Dermis lymphatic vessel endothelial cell (primary cell): ENCODE measurements around the gene TUBB4A. TPM values are rescaled to one million over a fixed set of nuclear protein-coding genes. Genes with fewer than 3 reads are reported as not detected.

Experiments
- total RNA-seq: library from RNA; depleted of rRNA; stranded (reverse); fragments of >200 nt; gene quantifications from 2 replicates; pipeline ENCODE4 v1.2.1, GENCODE V29; 2014

TUBB4A gene
- not detected in 2 replicates for total RNA-seq

DNA sequence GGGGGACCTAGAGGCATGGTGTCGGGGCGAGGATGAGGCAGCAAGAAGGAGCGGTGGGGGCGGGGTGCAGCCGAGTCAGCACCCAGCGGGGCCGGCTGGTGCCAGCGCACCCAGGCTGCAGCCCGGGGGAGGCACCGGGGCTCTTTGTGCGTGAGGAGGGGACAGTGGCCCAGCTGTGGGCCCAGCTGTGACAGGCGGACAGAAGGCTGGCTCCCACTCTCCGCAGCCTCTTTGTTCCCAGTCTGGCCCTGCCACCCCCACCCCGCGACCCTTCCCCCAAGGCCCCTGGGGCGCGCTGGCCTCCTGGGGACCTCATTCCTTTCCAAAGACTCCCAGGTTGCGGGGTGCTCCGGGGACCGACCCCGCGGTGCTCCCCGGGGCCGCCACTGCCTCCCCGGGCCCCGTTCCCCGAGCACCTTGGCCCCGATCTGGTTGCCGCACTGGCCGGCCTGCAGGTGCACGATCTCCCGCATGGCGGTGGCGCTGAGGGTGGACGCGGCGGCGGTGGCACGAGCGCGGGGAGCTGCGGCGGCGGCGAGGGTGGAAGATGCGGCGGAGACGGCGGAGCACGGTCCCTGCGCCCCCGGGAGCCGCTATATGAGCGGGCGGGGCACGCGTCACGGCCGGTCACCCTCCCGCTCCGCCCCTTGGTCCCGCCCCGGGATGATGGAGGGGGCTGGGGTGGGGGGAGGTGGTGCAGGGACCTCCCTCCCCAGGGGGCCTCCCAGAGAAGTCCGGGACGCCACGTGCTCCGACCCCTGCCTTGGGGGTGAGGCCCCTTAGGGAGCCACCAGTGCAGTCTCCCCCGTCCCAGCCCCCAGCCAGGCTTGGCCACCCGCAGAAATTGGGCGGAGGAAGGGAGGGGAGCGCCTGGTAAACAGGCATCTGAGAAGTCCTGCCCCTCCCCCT, at the start of gene TUBB4A:
Gene TUBB4A, minus strand, starts transcription at position 570 of the 909 bp plus-strand sequence. Its CDS starts 97 bp downstream, at position 473.

DNA sequence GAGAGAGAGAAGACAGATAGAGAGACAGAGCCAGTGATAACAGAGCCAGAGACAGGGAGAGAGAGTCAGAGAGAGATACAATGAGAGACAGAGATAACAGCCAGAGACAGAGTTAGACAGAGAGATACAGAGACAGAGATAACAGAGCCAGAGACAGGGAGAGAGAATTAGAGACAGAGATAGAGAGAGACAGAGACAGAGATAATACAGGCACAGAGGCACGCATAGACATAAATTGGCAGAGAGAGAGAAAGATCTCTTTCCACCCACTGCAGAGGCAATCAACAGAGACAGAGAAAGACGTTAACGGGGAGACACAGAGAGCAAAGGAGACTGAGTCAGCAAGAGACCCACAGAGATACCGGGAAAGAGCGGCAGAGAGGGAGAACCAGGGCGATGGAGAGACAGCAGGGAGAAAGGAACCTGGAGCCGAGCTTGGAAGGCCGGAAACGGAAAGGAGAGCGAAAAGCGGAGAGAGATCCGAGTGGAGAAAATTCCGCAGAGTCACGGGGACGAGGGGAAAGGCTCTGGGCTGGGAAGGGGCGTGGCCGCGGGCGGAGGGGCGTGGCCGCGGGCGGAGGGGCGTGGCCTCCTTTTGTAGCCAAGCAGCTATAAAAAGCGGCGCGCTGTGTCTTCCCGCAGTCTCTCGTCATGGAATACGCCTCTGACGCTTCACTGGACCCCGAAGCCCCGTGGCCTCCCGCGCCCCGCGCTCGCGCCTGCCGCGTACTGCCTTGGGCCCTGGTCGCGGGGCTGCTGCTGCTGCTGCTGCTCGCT, 28.5 kb upstream of the TUBB4A start, which contains the start of gene TNFSF9:
Gene TNFSF9, plus strand, starts transcription at position 641 of the 777 bp plus-strand sequence. Its CDS starts 11 bp downstream, at position 652.

DNA sequence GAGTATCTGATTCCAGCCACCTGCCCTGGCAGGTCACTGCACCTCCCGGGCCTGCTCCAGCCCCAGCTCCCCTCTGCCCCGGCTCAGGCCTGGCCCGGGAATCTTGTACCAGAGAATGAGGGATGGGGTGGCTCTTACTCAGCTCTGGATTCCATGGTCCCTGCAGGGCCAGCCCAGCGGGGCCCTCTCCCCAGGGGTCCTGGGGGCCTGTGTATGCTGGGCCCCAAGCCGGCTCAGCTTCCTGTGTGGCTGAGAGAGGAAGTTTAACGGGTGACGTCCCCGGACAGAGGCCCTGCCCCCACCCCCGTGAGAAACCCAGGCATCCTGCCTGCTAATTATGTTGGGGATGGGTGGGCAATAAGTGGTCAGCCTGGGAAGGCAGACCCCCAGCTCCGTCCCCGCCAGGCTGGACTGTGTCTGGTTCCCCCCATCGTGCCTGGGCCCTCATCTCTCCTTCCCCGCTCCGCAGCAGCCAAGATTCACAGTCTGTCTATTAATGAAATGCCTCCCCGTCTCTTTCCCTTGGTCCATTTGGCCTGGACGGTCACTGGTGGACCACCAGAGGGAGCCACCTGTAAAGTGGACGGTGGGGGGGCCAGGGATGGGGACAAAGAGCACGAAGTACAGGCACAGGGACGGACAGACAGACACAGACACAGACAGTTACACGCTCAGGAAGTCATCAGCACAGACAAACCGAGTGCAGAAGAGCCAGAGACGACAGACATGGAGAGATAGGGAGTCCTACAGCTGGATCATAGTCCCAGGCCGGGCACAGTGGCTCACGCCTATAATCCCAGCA, 20.4 kb downstream of the TUBB4A start, which contains the start of gene DENND1C:
Gene DENND1C, minus strand, starts transcription at position 247 of the 802 bp plus-strand sequence. Its CDS starts 92 bp downstream, at position 155.

GRCh38 chr19:6464070-6464873, 37.8 kb downstream of the TUBB4A start, which contains the start of gene CRB3:
CRB3 (plus strand) TSS chr19:6464271; CDS start chr19:6464702, 431 bp downstream.

GRCh38 chr19:6459262-6460098, 42.6 kb downstream of the TUBB4A start, which contains the start of gene SLC25A23:
SLC25A23 (minus strand) TSS chr19:6459792; CDS start chr19:6459628, 164 bp downstream.

Other genes with a start within 250 kb of the TUBB4A start
- 5.5 and 5.8 TPM in 2 replicates for gene MLLT1, start 222.3 kb downstream of the TUBB4A start, total RNA-seq
- gene ACER1, start 168.7 kb downstream of the TUBB4A start, total RNA-seq: not detected in 2 replicates
- gene CLPP, start 140.8 kb downstream of the TUBB4A start, total RNA-seq: 29.0 and 43.2 TPM in 2 replicates
- 27.1 and 53.9 TPM in 2 replicates for gene ALKBH7, start 129.5 kb downstream of the TUBB4A start, total RNA-seq
- 0.86 and 1.2 TPM in 2 replicates for gene PSPN, start 126.4 kb downstream of the TUBB4A start, total RNA-seq
- gene GTF2F1, start 109.1 kb downstream of the TUBB4A start, total RNA-seq: 40.5 and 54.6 TPM in 2 replicates
- gene KHSRP, start 77.5 kb downstream of the TUBB4A start, total RNA-seq: 72.6 and 93.3 TPM in 2 replicates
- gene SLC25A41, start 68.5 kb downstream of the TUBB4A start, total RNA-seq: not detected in 2 replicates
- 12.0 and 14.0 TPM in 2 replicates for gene SLC25A23, start 42.5 kb downstream of the TUBB4A start, total RNA-seq
- not detected in 2 replicates for gene CRB3, start 38.0 kb downstream of the TUBB4A start, total RNA-seq
- gene DENND1C, start 20.5 kb downstream of the TUBB4A start, total RNA-seq: not detected in 2 replicates
- 0.17 and 0.76 TPM in 2 replicates for gene TNFSF9, start 28.7 kb upstream of the TUBB4A start, total RNA-seq
- gene CD70, start 88.8 kb upstream of the TUBB4A start, total RNA-seq: not detected in 2 replicates
- gene TNFSF14, start 167.9 kb upstream of the TUBB4A start, total RNA-seq: not detected in 2 replicates
- gene C3, start 218.3 kb upstream of the TUBB4A start, total RNA-seq: 0.33 TPM in 1 of 2 replicates, not detected in the other
- gene GPR108, start 235.3 kb upstream of the TUBB4A start, total RNA-seq: 38.6 and 51.6 TPM in 2 replicates
- 19.1 and 23.0 TPM in 2 replicates for gene TRIP10, start 237.4 kb upstream of the TUBB4A start, total RNA-seq